Stimulated activated CD4-positive, alpha-beta T cell treated with anti-CD3 and anti-CD28 coated beads, Interleukin-4, amount 100 ng/mL, for 4 hours (primary cell): ENCODE measurements around the gene EHD4.
A peak's percentile ranks its signal among the peaks of the same experiment; 100 is the strongest.

ENCODE experiments used
- DNase-seq, 2 experiments: peaks; one replicate each; pipeline ENCODE4 v3.0.0-alpha.2; 2020

Gene EHD4

GRCh38 chr15:41979493-41980266 is 7.3 kb upstream of the EHD4 start:
- DNase-seq: no peak

GRCh38 chr15:41978534-41978933 is 6.2 kb upstream of the EHD4 start:
- DNase-seq: no peak

GRCh38 chr15:41977757-41978383 is 5.5 kb upstream of the EHD4 start:
- no peak for DNase-seq

- DNase-seq: no peak
These were observed 3.3 kb upstream of the EHD4 start for GRCh38 chr15:41975669-41976068.

- DNase-seq: no peak
These were observed 1.7 kb upstream of the EHD4 start for GRCh38 chr15:41974041-41974440.

- DNase-seq: no peak
These were observed 483 bp downstream of the EHD4 start for GRCh38 chr15:41971895-41972252.

GRCh38 chr15:41971089-41971894 is 1.1 kb downstream of the EHD4 start:
- DNase-seq: peak; percentile 67 to 85

- no peak for DNase-seq
These were observed 1.9 kb downstream of the EHD4 start for GRCh38 chr15:41970456-41970855.

GRCh38 chr15:41969851-41970431 is 2.4 kb downstream of the EHD4 start:
- DNase-seq: peak in 1 of 2 experiments; percentile 13

GRCh38 chr15:41968701-41969100 is 3.7 kb downstream of the EHD4 start:
- no peak for DNase-seq

GRCh38 chr15:41967506-41968206 is 4.7 kb downstream of the EHD4 start:
- DNase-seq: no peak

- DNase-seq: no peak
These were observed 5.4 kb downstream of the EHD4 start for GRCh38 chr15:41966920-41967465.

GRCh38 chr15:41966414-41966812 is 5.9 kb downstream of the EHD4 start:
- no peak for DNase-seq

GRCh38 chr15:41965441-41966413 is 6.6 kb downstream of the EHD4 start:
- no peak for DNase-seq

- DNase-seq: no peak
These were observed 10.7 kb downstream of the EHD4 start for GRCh38 chr15:41961595-41962202.

GRCh38 chr15:41961001-41961518 is 11.3 kb downstream of the EHD4 start:
- DNase-seq: no peak

GRCh38 chr15:41958002-41958420 is 14.3 kb downstream of the EHD4 start:
- no peak for DNase-seq

- no peak for DNase-seq
These were observed 15.1 kb downstream of the EHD4 start for GRCh38 chr15:41957021-41957897.

GRCh38 chr15:41955807-41956525 is 16.4 kb downstream of the EHD4 start:
- no peak for DNase-seq
